PC-9 (cell line): ENCODE data around the gene TRIM71. TPM values are rescaled to one million over a fixed set of nuclear protein-coding genes. Genes with fewer than 3 reads are reported as not detected.
A peak's percentile ranks its signal among the peaks of the same experiment; 100 is the strongest.
"Not testable (repeated sequence)": the region's sequence is repeated elsewhere in the genome, so short reads cannot be mapped to it uniquely, and the experiment has no call there.

Experiments
- BruUV-seq: library from RNA; stranded (reverse); fragments of 400-500 nt; replicated peaks from 2 replicates; lab custom pipeline; 2021; lab: Mats Ljungman, UMichigan
- CTCF ChIA-PET: fragments of 300-600 bp; sonication (Branson Sonifier 250); formaldehyde crosslinking; loops from one replicate; lab custom pipeline; 2022; ENCODE audit warnings: antibody characterized with exemption; lab: Charles Lee
- POLR2A ChIA-PET: fragments of 300-600 bp; sonication (Branson Sonifier 250); formaldehyde crosslinking; loops from one replicate; lab custom pipeline; 2022; ENCODE audit warnings: antibody characterized with exemption; ENCODE audit not compliant: unreplicated experiment; lab: Charles Lee
- DNase-seq, 2 experiments: peaks; one replicate each; pipeline versions ENCODE4 v3.0.0 to v3.0.0-alpha.2; 2015 to 2022; ENCODE audit warnings: mixed read lengths in 1 of 2
- H2AFZ ChIP-seq: fragments of 200-600 bp; sonication (generic); 2 replicates; pipeline ENCODE4 v1.8.1; 2017; ENCODE audit warnings: antibody characterized with exemption
- H3F3A ChIP-seq: fragments of 200-600 bp; sonication (generic); 2 replicates; pipeline ENCODE4 v1.8.1; 2017; ENCODE audit warnings: antibody characterized with exemption, mild to moderate bottlenecking, low read depth; ENCODE audit not compliant: insufficient read depth
- H3K27ac ChIP-seq: fragments of 200-600 bp; sonication (generic); 2 replicates; pipeline ENCODE4 v1.6.1; 2016; ENCODE audit warnings: mixed run types
- H3K27me3 ChIP-seq: fragments of 200-600 bp; sonication (generic); 2 replicates; pipeline ENCODE4 v1.6.1; 2016; ENCODE audit warnings: low read depth, mixed run types; ENCODE audit not compliant: insufficient read depth
- H3K36me3 ChIP-seq: fragments of 200-600 bp; sonication (generic); 2 replicates; pipeline ENCODE4 v1.6.1; 2016; ENCODE audit warnings: low read depth, mixed run types
- H3K4me1 ChIP-seq: fragments of 200-600 bp; sonication (generic); replicated peaks from 2 replicates; pipeline ENCODE4 v1.6.1; 2016; ENCODE audit warnings: mixed run types; ENCODE audit not compliant: insufficient read depth
- H3K4me2 ChIP-seq: fragments of 200-600 bp; sonication (generic); 2 replicates; pipeline ENCODE4 v1.6.1; 2017; ENCODE audit warnings: mixed run types
- H3K4me3 ChIP-seq: fragments of 200-600 bp; sonication (generic); 2 replicates; pipeline ENCODE4 v1.6.1; 2016; ENCODE audit warnings: mixed run types
- H3K79me2 ChIP-seq: fragments of 200-600 bp; sonication (generic); 2 replicates; pipeline ENCODE4 v1.6.1; 2017; ENCODE audit warnings: low read depth, mixed run types
- H3K9me2 ChIP-seq: fragments of 200-600 bp; sonication (generic); 2 replicates; pipeline ENCODE4 v1.8.1; 2017; ENCODE audit warnings: mild to moderate bottlenecking; ENCODE audit not compliant: insufficient read depth
- H3K9me3 ChIP-seq: fragments of 200-600 bp; sonication (generic); 2 replicates; pipeline ENCODE4 v1.8.1; 2016; ENCODE audit warnings: low read depth; ENCODE audit not compliant: insufficient read depth
- H4K20me1 ChIP-seq: fragments of 200-600 bp; sonication (generic); 2 replicates; pipeline ENCODE4 v1.8.1; 2017; ENCODE audit not compliant: insufficient read depth
- EZH2 ChIP-seq: fragments of 200-600 bp; sonication (generic); IDR thresholded peaks from 2 replicates; pipeline ENCODE4 v1.8.0; 2017; ENCODE audit warnings: antibody characterized with exemption, low read depth
- intact Hi-C: fragments of 100-400 bp; cut with micrococcal nuclease; formaldehyde crosslinking; loops from one replicate; pipeline ENCODE4 v1.10.0; 2022; ENCODE audit not compliant: unreplicated experiment
- total RNA-seq: library from RNA; stranded (reverse); gene quantifications from 2 replicates; pipeline ENCODE4 v1.2.3, GENCODE V29; 2021
- TF ChIP-seq, protein P1 (sequence below): fragments of 200-600 bp; sonication (generic); conservative IDR thresholded peaks from 2 replicates; pipeline ENCODE4 v1.6.1; 2017; ENCODE audit warnings: mixed run types, antibody characterized with exemption, mild to moderate bottlenecking, moderate library complexity

The TRIM71 gene
- total RNA-seq, 1 experiment from 2014 or later = not detected

DNA sequence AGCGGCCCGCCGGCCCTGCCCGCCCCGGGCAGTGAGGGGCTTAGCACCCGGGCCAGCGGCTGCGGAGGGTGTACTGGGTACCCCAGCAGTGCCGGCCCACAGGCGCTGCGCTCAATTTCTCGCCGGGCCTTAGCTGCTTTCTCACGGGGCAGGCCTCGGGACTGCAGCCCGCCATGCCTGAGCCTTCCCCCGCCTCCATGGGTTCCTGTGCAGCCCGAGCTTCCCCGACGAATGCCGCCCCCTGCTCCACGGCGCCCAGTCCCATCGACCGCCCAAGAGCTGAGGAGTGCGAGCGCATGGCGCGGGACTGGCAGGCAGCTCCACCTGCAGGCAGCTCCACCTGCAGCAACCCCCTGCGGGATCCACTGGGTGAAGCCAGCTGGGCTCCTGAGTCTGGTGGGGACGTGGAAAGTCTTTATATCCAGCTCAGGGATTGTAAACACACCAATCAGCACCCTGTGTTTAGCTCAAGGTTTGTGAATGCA is 85.1 kb downstream of the TRIM71 start:
- H3K27ac ChIP-seq, H3K9me2 ChIP-seq, H3F3A ChIP-seq, H4K20me1 ChIP-seq, H3K79me2 ChIP-seq, H3K9me3 ChIP-seq, BruUV-seq, H3K36me3 ChIP-seq, H3K27me3 ChIP-seq, H3K4me1 ChIP-seq, H2AFZ ChIP-seq, POLR2A ChIA-PET: not testable (repeated sequence)
- intact Hi-C loops = loop anchor here (1.0 to 10.0 kb wide), 2 partner anchors 118 to 170 kb away; no protein-coding TSS in a partner anchor
- Histone ChIP-seq H3K4me3 (peak overlapping the region; percentile 49; the same call in 1 of the 2 replicates), H3K4me2 (peak overlapping the region; percentile 62)
- DNase-seq = peak; percentile 58 to 60
- TF ChIP-seq, protein P1, sequence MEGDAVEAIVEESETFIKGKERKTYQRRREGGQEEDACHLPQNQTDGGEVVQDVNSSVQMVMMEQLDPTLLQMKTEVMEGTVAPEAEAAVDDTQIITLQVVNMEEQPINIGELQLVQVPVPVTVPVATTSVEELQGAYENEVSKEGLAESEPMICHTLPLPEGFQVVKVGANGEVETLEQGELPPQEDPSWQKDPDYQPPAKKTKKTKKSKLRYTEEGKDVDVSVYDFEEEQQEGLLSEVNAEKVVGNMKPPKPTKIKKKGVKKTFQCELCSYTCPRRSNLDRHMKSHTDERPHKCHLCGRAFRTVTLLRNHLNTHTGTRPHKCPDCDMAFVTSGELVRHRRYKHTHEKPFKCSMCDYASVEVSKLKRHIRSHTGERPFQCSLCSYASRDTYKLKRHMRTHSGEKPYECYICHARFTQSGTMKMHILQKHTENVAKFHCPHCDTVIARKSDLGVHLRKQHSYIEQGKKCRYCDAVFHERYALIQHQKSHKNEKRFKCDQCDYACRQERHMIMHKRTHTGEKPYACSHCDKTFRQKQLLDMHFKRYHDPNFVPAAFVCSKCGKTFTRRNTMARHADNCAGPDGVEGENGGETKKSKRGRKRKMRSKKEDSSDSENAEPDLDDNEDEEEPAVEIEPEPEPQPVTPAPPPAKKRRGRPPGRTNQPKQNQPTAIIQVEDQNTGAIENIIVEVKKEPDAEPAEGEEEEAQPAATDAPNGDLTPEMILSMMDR = peak; percentile 53; the same call in 1 of the 2 replicates
- CTCF ChIA-PET = interaction anchor here (0.6 kb wide), 1 partner anchor 40 kb away, joined by 5 read pairs; no protein-coding TSS in a partner anchor

- H3K36me3 ChIP-seq = no peaks in the 10 kb centered on the region
- H3K4me1 ChIP-seq = no peaks in the 10 kb centered on the region
- H3K27me3 ChIP-seq = no peaks in the 10 kb centered on the region
- H3F3A ChIP-seq = no peaks in the 10 kb centered on the region; the same call in 1 of the 2 replicates
- CTCF ChIA-PET = interaction anchor here (0.6 kb wide), 1 partner anchor 66 kb away, joined by 4 read pairs; no protein-coding TSS in a partner anchor
- POLR2A ChIA-PET = no interaction called here
- no peak overlapping the region for H3K4me3 ChIP-seq
- no peaks in the 10 kb centered on the region for H3K9me2 ChIP-seq
- no peak overlapping the region for H3K4me2 ChIP-seq
- intact Hi-C loops = loop anchor here (1.0 to 10.0 kb wide), 2 partner anchors 119 to 171 kb away; no protein-coding TSS in a partner anchor
- H2AFZ ChIP-seq = no peak overlapping the region
- no peaks in the 10 kb centered on the region for H4K20me1 ChIP-seq
- no peak for DNase-seq
- H3K27ac ChIP-seq = no peak overlapping the region
- TF ChIP-seq, protein P1 = no peak
- no peak for TF ChIP-seq EZH2
- H3K79me2 ChIP-seq = no peaks in the 10 kb centered on the region
- no TSS peak for BruUV-seq
- H3K9me3 ChIP-seq = no peaks in the 10 kb centered on the region
Observed at GRCh38 chr3:32903953-32904352, 86.2 kb downstream of the TRIM71 start.

GRCh38 chr3:32909999-32910398 is 92.2 kb downstream of the TRIM71 start:
- H3K4me2 ChIP-seq = no peak overlapping the region
- intact Hi-C loops = loop anchor here (10.0 kb wide), 1 partner anchor 125 kb away; no protein-coding TSS in a partner anchor

More at GRCh38 chr3:32909999-32910398, 92.2 kb downstream of the TRIM71 start:
- Histone ChIP-seq H2AFZ (no peak overlapping the region), H3K9me3 (no peaks in the 10 kb centered on the region), H3K27me3 (no peaks in the 10 kb centered on the region), H3K4me1 (no peaks in the 10 kb centered on the region), H3K36me3 (no peaks in the 10 kb centered on the region), H3K9me2 (no peaks in the 10 kb centered on the region), H3K79me2 (no peaks in the 10 kb centered on the region), H3K27ac (no peak overlapping the region), H4K20me1 (no peaks in the 10 kb centered on the region), H3F3A (no peaks in the 10 kb centered on the region), H3K4me3 (no peak overlapping the region)
- POLR2A ChIA-PET = no interaction called here
- BruUV-seq = no TSS peak
- no peak for DNase-seq
- TF ChIP-seq EZH2 = no peak
- TF ChIP-seq, protein P1 = no peak
- CTCF ChIA-PET = no interaction called here
